Stimulated activated CD8-positive, alpha-beta memory T cell treated with anti-CD3 and anti-CD28 coated beads, Interleukin-12 subunit alpha, Interleukin-12 subunit beta, amount 100 ng/mL, for 4 hours (primary cell): ENCODE data around the gene B3GNT2.
A peak's percentile ranks its signal among the peaks of the same experiment; 100 is the strongest.
"Not testable (repeated sequence)": the region's sequence is repeated elsewhere in the genome, so short reads cannot be mapped to it uniquely, and the experiment has no call there.

Experiments used
- DNase-seq: peaks from one replicate; pipeline ENCODE4 v3.0.0-alpha.2; 2020; ENCODE audit warnings: low read depth

Gene B3GNT2, protein sequence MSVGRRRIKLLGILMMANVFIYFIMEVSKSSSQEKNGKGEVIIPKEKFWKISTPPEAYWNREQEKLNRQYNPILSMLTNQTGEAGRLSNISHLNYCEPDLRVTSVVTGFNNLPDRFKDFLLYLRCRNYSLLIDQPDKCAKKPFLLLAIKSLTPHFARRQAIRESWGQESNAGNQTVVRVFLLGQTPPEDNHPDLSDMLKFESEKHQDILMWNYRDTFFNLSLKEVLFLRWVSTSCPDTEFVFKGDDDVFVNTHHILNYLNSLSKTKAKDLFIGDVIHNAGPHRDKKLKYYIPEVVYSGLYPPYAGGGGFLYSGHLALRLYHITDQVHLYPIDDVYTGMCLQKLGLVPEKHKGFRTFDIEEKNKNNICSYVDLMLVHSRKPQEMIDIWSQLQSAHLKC

DNA sequence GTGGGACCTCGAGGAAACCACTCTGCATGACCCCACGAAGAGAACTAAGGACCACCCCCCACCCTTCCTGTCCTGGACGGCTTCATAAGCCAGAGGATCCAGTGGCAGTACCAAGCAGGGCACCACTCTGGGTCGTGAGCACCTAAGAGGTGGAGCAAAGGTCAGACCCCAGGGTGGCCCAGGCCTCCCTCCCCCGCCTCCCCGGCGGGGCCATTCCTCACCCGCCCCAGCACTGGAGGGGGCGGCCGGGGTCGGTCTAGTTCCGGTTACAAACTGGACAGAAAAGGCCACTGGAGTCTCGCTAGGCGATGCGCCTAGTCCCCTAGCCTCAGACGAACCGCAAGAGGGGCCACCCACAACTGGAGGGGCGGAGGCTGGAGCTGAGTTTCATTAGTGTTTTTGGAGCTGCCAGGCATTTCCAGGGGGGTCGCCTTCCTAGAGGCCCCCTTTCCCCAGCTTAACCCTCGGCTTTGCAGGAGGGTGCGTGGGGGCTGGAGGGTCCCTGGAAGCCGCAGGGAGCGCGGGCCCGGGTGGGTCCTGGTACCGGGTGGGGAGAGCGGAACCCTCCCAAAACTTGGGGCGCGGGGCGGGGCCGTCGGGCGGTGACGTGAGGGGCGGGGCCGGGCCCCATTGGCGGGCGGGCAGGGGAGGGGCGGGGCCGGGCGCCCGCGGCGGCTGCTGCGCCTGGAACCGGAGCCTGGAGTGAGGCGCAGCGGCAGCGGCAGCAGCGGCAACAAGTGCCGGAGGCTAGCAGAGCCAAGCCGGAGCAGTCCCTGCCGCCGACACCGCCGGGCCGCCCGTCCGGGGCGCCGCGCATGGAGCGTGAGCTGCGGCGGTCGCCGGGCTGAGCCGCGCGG lies at the start of gene B3GNT2:
Gene B3GNT2 (plus strand): TSS at position 695 of the 857 bp plus-strand sequence. CDS start 26,106 bp downstream, outside the sequence.
- peak; percentile 80 for DNase-seq

DNA sequence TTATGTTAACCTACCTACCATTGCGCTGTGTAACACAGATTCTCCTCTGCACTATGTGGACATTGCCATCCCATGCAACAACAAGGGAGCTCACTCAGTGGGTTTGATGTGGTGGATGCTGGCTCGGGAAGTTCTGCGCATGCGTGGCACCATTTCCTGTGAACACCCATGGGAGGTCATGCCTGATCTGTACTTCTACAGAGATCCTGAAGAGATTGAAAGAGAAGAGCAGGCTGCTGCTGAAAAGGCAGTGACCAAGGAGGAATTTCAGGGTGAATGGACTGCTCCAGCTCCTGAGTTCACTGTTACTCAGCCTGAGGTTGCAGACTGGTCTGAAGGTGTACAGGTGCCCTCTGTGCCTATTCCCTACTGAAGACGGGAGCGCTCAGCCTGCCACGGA lies 49.1 kb upstream of the B3GNT2 start:
- not testable (repeated sequence) for DNase-seq

DNA sequence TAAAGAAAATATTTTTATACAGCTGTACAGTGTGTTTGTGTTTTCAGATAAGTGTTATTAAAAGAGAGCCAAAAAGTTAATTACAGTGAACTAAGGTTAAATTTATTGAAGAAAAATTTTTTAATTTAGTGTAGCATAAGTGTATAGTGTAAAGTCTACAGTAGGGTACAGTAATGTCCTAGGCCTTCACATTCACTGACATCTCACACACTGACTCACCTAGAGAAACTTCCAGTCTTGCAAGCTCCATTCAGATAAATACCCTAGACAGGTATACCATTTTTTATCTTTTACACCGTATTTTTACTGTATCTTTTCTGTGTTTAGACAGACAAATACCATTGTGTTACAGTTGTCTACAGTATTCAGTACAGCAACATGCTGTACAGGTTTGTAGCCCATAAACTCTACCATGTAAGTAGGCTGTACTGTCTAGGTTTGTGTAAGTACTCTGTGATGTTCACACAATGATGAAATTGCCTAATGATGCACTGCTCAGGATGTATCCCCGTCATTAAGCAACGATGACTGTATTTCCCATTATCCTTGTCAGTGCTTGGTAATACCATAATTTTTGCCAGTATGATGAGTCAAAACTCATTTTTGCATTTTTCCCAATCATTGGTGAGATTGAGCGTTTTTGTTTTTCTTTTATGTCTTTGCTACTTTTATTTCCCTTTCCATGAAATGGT lies 48.2 kb upstream of the B3GNT2 start:
- no peak for DNase-seq

DNA sequence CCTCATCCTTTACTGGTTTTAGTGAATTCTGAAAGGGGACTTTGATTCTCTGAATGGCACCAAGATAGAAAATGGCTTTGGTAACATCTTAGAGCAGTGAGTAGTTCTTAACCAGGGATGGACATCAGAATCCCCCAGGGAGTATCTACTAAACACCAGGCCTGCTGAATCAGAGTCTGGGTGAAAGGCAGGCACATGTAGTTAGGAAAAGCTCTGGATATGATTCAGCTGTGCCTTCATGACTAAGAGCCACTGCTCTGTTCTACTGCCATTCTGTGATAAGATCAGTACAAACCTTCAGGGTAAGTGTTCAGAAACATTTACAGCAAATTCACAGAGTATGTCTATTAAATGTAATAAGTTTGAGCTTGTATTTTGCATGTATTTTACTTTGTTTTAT lies 46.2 kb upstream of the B3GNT2 start:
- no peak for DNase-seq

DNA sequence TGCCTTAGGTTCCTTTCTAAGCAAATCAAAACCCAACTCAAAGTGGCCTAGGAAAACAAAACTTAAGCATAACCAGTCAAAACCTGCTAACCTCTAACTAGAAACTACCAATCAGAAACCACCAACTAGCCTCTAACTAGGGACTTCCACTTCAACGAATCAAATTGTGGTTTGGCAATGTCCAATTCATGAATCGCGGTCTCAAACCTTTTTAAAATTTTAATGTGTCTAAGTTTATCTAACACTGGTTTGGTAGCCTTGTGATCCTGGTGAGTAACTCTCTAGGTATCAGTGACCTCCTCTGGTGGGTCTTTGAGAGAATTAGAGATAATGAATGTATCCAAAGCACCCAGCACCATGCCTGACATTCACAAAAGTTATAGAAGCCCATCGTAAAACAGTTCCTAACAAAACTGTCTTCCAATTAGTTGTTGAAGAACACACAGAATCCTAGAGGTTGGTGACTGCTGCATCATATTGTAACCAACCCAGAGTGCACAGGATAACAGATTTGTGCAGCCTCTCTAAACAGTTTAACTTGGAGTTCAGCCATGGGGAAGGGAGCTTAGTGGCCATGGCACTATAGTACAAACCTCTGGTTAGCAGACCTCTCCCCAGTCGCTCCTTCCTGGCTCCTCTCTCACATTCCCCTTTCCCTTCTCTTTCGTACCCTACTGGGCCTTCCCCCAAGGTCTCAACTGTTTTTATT lies 45.2 kb upstream of the B3GNT2 start:
- DNase-seq, result no peak

DNA sequence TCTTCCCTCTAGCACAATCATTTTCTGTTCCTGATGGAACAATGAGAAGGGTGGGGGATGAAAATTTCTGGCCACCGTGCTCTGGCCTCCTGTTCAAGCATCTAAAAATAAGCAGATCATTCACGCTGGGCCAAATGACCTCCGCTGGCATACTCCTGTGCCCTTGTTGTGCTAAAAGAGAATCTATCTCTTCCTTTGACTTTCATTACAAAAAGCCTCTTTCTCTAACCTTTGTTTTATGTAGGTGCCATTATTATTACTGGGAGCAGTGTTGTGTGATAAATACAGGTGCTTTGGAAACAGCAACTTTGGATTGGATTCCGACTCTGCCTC lies 44.6 kb upstream of the B3GNT2 start:
- DNase-seq, result no peak

DNA sequence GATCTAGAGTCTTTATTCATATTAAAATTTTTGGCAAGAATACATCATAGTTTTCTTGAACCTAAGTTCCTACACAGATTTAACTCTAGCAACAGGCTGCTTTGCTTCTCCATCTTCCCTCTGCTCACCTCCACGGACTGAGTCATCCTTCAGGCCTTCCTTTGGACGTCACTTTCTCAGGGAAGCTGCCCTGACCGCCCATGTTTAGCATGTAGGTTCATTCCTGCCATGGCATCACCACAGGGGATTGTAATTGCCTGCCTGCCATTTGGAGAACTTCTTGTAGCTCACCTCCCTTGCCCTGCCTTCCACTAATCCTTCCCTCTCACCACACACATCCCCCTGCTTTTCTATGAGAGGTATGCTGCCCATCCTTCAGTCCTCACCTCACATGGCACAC lies 43.9 kb upstream of the B3GNT2 start:
- DNase-seq, result no peak

DNA sequence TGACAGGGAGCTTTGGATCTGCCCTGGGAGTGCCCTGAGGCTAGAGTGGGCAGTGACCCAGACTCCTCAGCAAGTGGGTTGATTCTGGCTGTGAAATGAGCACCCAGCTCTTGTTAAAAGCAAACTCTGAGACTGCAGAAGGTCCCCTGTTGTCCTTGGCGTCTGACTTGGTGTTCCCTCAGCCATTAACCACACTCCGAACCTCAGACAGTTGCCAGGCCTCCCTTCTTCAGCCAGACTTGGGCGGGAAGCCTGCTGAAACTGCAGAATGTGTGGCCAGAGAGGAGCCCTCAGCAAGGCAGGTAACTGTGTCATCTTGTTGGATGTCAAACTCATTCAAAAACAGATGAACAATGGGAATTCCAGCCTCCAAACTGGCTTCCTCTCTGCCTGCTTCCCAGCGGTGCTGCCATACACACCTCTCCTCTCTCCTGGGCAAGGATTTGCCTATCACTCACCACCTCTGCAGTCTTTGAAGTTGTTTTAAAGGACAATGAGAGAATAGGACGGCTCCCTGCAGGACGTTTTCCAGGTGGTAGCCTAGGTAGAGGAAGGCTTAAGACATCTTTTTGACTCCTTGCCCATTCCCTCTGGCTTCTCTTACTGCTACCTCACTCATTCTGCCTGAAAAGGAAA lies 38.9 kb upstream of the B3GNT2 start:
- DNase-seq, result no peak

DNA sequence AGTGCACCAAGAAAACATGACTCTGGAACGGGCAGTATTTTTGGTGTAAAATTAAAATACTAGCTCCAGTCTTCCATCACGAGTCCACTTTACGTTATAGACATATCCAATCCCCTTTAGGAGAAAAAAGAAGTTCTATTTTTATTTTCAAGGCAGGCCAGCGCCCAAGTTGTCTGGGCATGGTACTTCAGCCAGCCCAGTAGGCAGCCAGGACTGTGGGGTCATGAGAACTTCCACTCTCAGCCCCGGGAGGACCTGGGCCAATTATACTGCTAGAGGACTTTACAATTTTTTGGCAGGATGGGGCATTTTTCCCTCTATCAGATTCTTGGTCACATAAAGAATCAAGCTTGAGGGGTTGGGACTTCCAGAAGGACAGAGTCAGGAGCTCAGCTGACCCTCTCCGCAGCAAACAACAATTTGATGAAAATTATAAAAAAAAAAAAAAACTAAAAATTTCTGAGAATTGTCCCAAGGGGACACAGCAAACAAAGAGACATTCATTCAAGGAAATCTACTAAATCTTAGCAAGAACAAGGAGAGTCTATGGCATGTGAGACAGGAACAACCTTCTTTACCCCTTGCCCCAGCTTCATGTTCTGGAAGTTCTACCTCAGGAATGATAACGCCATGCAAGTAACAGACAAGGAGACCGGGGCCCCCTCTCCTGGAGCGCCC lies 37.3 kb upstream of the B3GNT2 start:
- no peak for DNase-seq

DNA sequence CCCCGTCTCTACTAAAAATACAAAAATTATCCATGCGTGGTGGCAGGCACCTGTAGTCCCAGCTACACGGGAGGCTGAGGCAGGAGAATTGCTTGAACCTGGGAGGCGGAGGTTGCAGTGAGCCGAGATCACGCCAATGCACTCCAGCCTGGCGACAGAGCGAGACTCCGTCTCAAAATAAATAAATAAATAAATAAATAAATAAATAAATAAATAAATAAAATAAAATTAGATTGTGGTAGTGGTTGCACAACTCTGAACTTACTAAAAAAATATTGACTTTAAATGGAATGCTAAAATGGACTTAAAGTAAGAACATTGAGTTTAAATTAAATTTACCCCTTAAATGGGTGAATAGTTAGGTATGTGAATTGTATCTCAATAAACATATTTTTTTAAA lies 35.2 kb upstream of the B3GNT2 start:
- not testable (repeated sequence) for DNase-seq

DNA sequence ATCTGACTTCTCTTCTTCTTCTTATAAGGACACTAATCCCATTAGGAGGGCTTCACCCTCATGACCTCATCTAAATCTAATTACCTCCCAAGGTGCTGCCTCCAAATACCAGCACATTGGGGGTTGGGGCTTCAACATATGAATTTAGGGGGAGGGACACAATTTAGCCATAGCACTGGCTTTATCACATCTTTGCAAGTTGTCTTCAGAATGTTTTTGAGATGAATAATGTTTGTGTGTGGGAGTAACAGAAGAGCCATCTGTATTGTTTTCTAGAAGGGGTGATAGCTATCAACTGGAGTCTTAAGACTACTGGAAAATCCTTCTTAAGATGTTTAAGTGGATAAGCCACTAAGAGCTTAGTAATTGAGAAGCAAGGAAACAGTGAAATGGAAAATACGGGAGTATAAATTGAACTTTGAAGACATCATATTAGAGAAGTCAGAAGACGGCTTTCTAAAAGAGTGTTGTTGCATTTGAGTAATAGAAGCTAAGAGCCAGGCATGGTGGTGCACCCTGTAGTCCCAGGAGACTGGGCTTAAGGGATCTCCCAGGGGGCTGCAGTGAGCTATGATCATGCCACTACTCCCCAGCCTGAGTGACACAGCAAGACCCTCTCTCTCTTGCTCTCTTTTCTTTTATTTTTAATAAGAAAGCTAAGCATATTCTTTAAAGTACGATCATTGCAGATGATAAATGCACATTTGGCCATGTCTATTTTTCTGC lies 32.6 kb upstream of the B3GNT2 start:
- DNase-seq, result no peak

DNA sequence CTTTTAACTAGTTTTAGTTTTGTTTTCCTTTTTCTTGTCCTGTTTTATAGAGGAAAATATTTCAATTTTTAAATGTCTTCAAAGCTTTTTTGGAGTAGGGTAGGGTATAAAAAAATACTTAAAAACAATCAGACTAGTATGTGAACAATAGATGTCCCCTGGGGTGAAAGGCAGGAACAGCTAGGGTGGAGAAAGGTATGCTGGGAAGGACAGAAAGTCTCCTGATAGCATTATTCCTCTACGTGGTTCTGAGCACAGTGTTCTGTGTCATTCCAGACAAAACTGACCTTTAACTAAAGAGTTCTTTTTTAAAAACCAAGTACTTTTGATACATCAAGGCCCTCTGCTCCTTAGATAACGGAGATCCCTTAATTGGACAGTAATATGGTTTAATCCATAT lies 32.1 kb upstream of the B3GNT2 start:
- DNase-seq, result no peak

DNA sequence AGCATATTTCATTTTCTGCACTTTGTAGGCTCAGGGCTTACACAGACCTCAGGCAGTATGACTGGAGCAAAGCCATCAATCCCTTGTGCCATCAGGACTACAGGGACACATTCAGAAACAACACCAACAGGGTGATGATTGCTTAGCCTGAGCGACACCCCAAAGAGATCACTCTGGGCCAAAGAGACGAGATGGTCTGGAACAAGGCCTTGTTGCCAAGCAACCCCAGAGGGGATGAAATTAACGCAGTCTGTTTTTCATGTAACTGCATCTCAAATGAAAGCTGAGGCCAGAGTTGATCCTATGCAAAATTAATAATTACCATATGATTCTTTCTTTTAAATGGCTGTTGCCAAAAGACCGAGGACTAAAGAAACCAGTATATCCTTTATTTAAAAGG lies 20.2 kb upstream of the B3GNT2 start:
- no peak for DNase-seq

DNA sequence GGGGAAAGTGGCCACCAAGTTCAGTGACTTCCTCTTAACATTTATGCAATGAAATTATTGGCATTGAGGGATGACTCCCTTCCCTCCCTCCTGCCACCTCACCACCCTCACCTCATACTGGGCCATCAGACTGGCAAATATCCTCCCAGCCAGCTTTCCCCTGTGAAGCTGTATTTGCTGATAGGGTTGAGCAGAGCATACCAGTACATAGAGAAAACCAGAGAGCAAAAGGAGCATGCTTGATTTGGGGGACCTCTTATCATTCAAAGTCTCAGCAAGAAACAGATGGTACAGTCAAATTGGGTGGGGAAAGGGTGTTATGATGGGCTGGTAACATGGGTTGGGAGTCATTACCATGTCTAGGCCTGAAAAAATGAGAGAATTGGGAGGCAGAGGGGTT lies 19.1 kb upstream of the B3GNT2 start:
- no peak for DNase-seq

DNA sequence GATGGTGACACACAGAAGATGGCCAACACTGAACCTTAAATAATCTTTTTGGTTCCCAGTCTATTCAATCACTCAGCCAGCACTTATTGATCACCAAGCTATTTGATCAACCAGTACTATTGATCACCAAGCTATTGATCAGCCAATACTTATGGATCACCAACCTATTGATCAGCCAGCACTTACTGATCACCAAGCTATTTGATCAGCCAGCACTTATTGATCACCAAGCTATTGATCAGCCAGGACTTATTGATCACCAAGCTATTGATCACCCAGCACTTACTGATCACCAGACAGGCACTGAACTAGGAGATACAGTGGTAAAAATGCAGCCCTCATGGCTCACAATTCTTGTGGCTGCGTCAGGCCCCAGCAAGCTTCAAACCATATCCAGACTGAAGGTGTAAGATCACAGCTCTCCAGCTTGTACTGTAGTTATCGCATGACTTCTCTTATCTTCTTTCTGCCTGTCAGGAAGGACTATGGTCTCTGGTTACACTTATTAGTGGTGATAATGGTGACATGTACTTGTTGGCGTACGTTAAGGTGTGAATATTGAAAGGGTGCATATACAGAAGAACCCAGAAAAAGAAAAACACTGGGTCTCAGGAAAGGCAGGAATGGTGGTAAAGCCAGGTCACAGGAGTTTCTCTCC lies 18.4 kb upstream of the B3GNT2 start:
- no peak for DNase-seq

DNA sequence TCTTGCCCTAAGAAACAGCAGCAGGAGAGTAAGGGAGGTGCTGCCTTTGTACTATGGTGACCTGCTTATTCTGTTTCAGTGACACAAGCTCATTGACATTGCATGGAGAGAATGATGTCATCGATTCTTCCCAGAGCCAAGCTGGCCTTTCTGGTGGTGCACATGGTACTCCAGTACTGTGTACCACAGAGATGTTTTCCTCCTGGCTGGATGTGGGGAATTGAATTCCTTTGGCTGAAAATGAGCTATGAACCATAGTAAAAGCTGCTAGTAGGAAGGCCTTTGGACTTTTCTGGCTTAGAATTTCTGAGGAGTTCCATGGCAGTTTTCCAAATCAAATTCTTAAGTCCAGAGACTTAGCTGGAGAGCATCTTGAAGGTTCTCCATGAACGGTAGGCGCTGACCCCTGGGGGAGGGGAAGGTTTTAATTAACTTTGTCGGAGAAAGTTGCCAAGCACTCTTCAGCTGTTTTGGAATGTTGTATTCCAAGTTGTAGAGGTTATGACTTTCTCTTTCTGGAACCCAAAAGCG lies 17.1 kb upstream of the B3GNT2 start:
- no peak for DNase-seq

DNA sequence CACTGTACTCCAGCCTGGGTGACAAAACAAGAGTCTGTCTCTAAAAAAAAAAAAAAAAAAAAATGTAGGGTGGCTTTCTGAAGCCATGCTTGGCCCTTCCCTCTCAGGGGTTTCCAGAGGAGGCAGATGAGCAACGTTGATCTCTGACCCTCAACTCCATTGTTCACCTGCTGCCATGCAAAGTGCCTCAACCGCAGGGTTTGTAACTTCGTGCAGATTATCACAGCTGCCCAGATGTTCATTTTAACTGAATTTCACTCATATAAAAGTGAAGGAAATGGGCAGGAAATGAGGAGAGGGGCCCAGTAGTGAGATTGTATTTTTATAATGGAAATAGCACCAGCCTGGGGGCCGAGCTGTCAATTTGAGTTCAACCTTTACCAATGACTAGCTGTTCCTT lies 14.9 kb upstream of the B3GNT2 start:
- DNase-seq, result no peak

DNA sequence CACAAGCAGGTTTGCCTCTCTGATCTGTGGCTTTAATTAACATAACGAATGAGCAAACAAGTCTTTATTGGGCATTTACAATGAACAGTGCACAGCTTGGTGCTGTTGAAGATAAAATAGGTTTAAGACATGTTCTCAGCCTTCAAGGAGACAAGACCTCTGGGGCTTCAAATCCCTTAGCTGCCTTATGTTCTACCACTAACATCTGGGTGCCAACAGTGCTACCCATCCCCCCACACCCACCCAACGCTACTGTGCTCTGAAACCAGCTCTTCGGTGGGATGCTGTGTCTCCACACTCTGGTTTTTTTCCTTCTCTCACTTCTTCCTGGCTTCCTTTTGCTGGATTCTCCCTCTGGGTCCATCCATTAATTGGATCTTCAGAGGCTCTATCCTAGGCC lies 14.1 kb upstream of the B3GNT2 start:
- no peak for DNase-seq

DNA sequence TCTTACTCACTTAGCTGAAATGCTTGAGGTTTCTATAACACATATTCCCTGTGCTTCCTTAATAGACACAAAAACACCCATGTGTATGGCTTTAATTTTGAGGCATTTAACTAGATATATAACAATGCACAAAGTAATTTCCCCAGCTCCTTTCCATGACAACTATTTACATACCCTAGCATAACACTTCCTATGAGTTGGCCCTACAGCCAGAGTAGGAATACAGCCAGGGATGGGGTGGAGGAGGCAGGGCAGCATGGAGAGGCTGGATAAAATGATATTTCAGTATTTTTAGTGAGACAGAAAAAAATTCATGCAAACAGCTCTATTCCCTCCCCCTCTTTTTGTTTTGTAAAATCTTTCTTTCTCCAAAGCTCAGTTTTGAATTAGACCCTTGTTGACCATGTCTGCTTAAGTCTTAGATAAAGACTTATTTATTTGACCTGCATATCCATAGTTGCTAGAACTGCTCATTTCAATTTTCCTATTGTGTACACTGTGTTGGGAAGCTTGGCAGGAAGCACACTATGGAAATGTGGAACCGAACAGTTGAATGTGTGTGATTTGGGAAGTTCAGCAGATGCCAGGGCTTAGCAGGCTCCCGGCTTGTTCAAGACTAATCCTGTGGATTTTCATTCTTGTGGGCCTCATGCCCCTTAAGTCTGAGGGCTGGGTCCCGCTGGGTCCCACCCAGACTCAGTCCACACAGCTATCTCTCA lies 11.2 kb upstream of the B3GNT2 start:
- no peak for DNase-seq
